ENCODE results near the gene FCSK. TPM values are rescaled to one million over a fixed set of nuclear protein-coding genes. Genes with fewer than 3 reads are reported as not detected.

FCSK gene
- total RNA-seq, 4 donors from 2014 or later: 12.1 to 65.3 (median 22.9) TPM

- Histone ChIP-seq H3K36me3 (no peaks in the 10 kb centered on the region), H3K4me3 (no peak overlapping the region), H3K27me3 (no peaks in the 10 kb centered on the region), H3K9me3 (no peaks in the 10 kb centered on the region), H3K27ac (no peak overlapping the region), H3K4me1 (peaks cover 0 to 6% of the 10 kb centered on the region in 2 donors)
- DNase-seq: no peak
- intact Hi-C loops (cut with DNase I; ENCODE audit: low total_unique reads): no loop called here
- TF ChIP-seq POLR2A (IDR thresholded peaks at IDR 0.05): no peak
- no peak for TF ChIP-seq CTCF (IDR thresholded peaks at IDR 0.05)
Measured at GRCh38 chr16:70416748-70417616, 37.4 kb upstream of the FCSK start.

GRCh38 chr16:70417661-70418060 lies 36.7 kb upstream of the FCSK start:
- intact Hi-C loops (cut with DNase I; ENCODE audit: low total_unique reads): no loop called here
- no peak overlapping the region for H3K4me3 ChIP-seq
- peaks cover 0 to 6% of the 10 kb centered on the region in 2 donors for H3K4me1 ChIP-seq
- no peak overlapping the region for H3K27ac ChIP-seq
- H3K9me3 ChIP-seq: no peaks in the 10 kb centered on the region
- H3K36me3 ChIP-seq: no peaks in the 10 kb centered on the region
- no peak for TF ChIP-seq CTCF (IDR thresholded peaks at IDR 0.05)
- no peak for TF ChIP-seq POLR2A (IDR thresholded peaks at IDR 0.05)
- no peak for DNase-seq
- H3K27me3 ChIP-seq: no peaks in the 10 kb centered on the region

- no peaks in the 10 kb centered on the region for H3K36me3 ChIP-seq
- H3K9me3 ChIP-seq: no peaks in the 10 kb centered on the region
- intact Hi-C loops (cut with DNase I; ENCODE audit: low total_unique reads): no loop called here
- H3K27ac ChIP-seq: no peak overlapping the region
- H3K4me3 ChIP-seq: no peak overlapping the region
- no peaks in the 10 kb centered on the region for H3K27me3 ChIP-seq
- DNase-seq: no peak
- TF ChIP-seq CTCF (IDR thresholded peaks at IDR 0.05): no peak
- no peak for TF ChIP-seq POLR2A (IDR thresholded peaks at IDR 0.05)
- H3K4me1 ChIP-seq: peaks cover 0 to 6% of the 10 kb centered on the region in 2 donors
Measured at GRCh38 chr16:70418274-70418992, 36.0 kb upstream of the FCSK start.

- no peak overlapping the region for H3K4me3 ChIP-seq
- peaks cover 0 to 6% of the 10 kb centered on the region in 2 donors for H3K4me1 ChIP-seq
- no peak overlapping the region for H3K27ac ChIP-seq
- no peak for TF ChIP-seq CTCF (IDR thresholded peaks at IDR 0.05)
- no peaks in the 10 kb centered on the region for H3K36me3 ChIP-seq
- H3K9me3 ChIP-seq: no peaks in the 10 kb centered on the region
- DNase-seq: no peak
- H3K27me3 ChIP-seq: no peaks in the 10 kb centered on the region
- intact Hi-C loops (cut with DNase I; ENCODE audit: low total_unique reads): no loop called here
Measured at GRCh38 chr16:70418993-70419318, 35.4 kb upstream of the FCSK start.

Data from uterus (tissue), 4 donors.